ENCODE measurements around the gene MCF2L2.

GRCh38 chr3:183357564-183358079 lies 70.8 kb downstream of the MCF2L2 start:
- TF ChIP-seq CTCF (IDR thresholded peaks at IDR 0.05; ENCODE audit: low read depth, low read length) (no peak), POLR2A (IDR thresholded peaks at IDR 0.05; ENCODE audit: extremely low read depth, insufficient read length) (no peak), MAX (IDR thresholded peaks at IDR 0.05; ENCODE audit: low read depth, low read length) (no peak)

Measured in NB4 (cell line).